GM23338 (cell line): ENCODE results near the gene GRIA1. TPM values are rescaled to one million over a fixed set of nuclear protein-coding genes. Genes with fewer than 3 reads are reported as not detected.

ENCODE experiments used
- ATAC-seq: fragments of 200-7000 bp; cut with Tn5 transposase; 3 replicates; pipeline ENCODE4 v1.9.1; 2020
- DNase-seq: peaks from one replicate; pipeline ENCODE4 v3.0.0-alpha.2; 2015; ENCODE audit warnings: low spot score
- H2AFZ ChIP-seq: fragments of 200-600 bp; sonication (generic); 2 replicates; pipeline ENCODE4 v1.8.0; 2016; ENCODE audit warnings: antibody characterized with exemption, mild to moderate bottlenecking, moderate library complexity
- H3F3A ChIP-seq: fragments of 200-600 bp; sonication (generic); replicated peaks from 2 replicates; pipeline ENCODE4 v1.8.0; 2017; ENCODE audit warnings: antibody characterized with exemption, mixed run types, low read depth
- H3K27ac ChIP-seq: fragments of 200-600 bp; sonication (generic); 2 replicates; pipeline ENCODE4 v1.6.1; 2016; ENCODE audit warnings: low read depth
- H3K27me3 ChIP-seq: fragments of 200-600 bp; sonication (generic); 2 replicates; pipeline ENCODE4 v1.8.0; 2016; ENCODE audit warnings: mild to moderate bottlenecking, mixed run types, moderate library complexity; ENCODE audit not compliant: insufficient read depth
- H3K36me3 ChIP-seq: fragments of 200-600 bp; sonication (generic); 2 replicates; pipeline ENCODE4 v1.8.0; 2016; ENCODE audit warnings: mild to moderate bottlenecking; ENCODE audit not compliant: insufficient read depth
- H3K4me1 ChIP-seq: fragments of 200-600 bp; sonication (generic); 2 replicates; pipeline ENCODE4 v1.8.0; 2016; ENCODE audit warnings: mild to moderate bottlenecking, moderate library complexity; ENCODE audit not compliant: insufficient read depth
- H3K4me2 ChIP-seq: fragments of 200-600 bp; sonication (generic); 2 replicates; pipeline ENCODE4 v1.7.1; 2017; ENCODE audit warnings: mixed run types
- H3K4me3 ChIP-seq: fragments of 200-600 bp; sonication (generic); 2 replicates; pipeline ENCODE4 v1.6.1; 2016; ENCODE audit warnings: mixed run types
- H3K79me2 ChIP-seq: fragments of 200-600 bp; sonication (generic); replicated peaks from 2 replicates; pipeline ENCODE4 v1.8.0; 2017; ENCODE audit warnings: mild to moderate bottlenecking; ENCODE audit not compliant: insufficient read depth
- H3K9me2 ChIP-seq: fragments of 200-600 bp; sonication (generic); 2 replicates; pipeline ENCODE4 v1.8.0; 2017; ENCODE audit not compliant: insufficient read depth
- H4K20me1 ChIP-seq: fragments of 200-600 bp; sonication (generic); replicated peaks from 2 replicates; pipeline ENCODE4 v1.8.0; 2017; ENCODE audit warnings: mild to moderate bottlenecking; ENCODE audit not compliant: insufficient read depth
- H3K27ac Mint-ChIP-seq: 2 replicates; pipeline ENCODE4 v1.8.0; 2020; ENCODE audit warnings: inconsistent platforms, mild to moderate bottlenecking, moderate library complexity, mixed read lengths
- H3K27me3 Mint-ChIP-seq: 3 replicates; pipeline ENCODE4 v1.8.0; 2022; ENCODE audit warnings: low read depth, mild to moderate bottlenecking, moderate library complexity, mixed read lengths, inconsistent platforms; ENCODE audit not compliant: insufficient read depth, poor library complexity
- H3K36me3 Mint-ChIP-seq: 3 replicates; pipeline ENCODE4 v1.8.0; 2021; ENCODE audit warnings: low read depth, mild to moderate bottlenecking, inconsistent platforms, moderate library complexity, mixed read lengths
- H3K4me1 Mint-ChIP-seq: 3 replicates; pipeline ENCODE4 v1.8.0; 2020; ENCODE audit warnings: mild to moderate bottlenecking, inconsistent platforms, mixed read lengths
- H3K4me3 Mint-ChIP-seq: 3 replicates; pipeline ENCODE4 v1.8.0; 2021; ENCODE audit warnings: moderate library complexity, mild to moderate bottlenecking, inconsistent platforms, mixed read lengths
- H3K9me3 Mint-ChIP-seq: 3 replicates; pipeline ENCODE4 v1.8.0; 2020; ENCODE audit warnings: moderate library complexity, mild to moderate bottlenecking, inconsistent platforms, mixed read lengths
- CREB1 ChIP-seq: fragments of 250-450 bp; sonication (Bioruptor Pico); IDR thresholded peaks from 2 replicates; pipeline ENCODE4 v1.5.0; 2020; ENCODE audit warnings: low read depth, mild to moderate bottlenecking, moderate library complexity
- CTCF ChIP-seq, 2 experiments: fragments of 200-600 bp in 1 of 2; sonication (generic) in 1 of 2; conservative IDR thresholded peaks; 2 replicates each; pipeline versions ENCODE4 v1.5.1 to v1.6.1; 2016 to 2017; ENCODE audit warnings: antibody characterized with exemption in 2 of 2, low read depth in 2 of 2, mild to moderate bottlenecking in 2 of 2, moderate library complexity in 1 of 2
- ETS1 ChIP-seq: IDR thresholded peaks from 2 replicates; pipeline ENCODE4 v1.6.1; 2016; ENCODE audit warnings: antibody characterized with exemption
- EZH2 ChIP-seq: fragments of 200-600 bp; sonication (generic); IDR thresholded peaks from one replicate; pipeline ENCODE4 v1.8.0; 2017; ENCODE audit warnings: antibody characterized with exemption, mild to moderate bottlenecking, low read depth; ENCODE audit not compliant: unreplicated experiment
- EZH2phosphoT487 ChIP-seq: fragments of 200-600 bp; sonication (generic); IDR thresholded peaks from one replicate; pipeline ENCODE4 v1.8.1; 2018; ENCODE audit warnings: antibody characterized with exemption; ENCODE audit not compliant: unreplicated experiment
- JUNB ChIP-seq: IDR thresholded peaks from one replicate; pipeline ENCODE4 v1.6.1; 2016; ENCODE audit warnings: antibody characterized with exemption; ENCODE audit not compliant: unreplicated experiment
- NANOG ChIP-seq: IDR thresholded peaks from 2 replicates; pipeline ENCODE4 v1.6.1; 2016; ENCODE audit warnings: antibody characterized with exemption, borderline replicate concordance
- POLR2AphosphoS5 ChIP-seq: IDR thresholded peaks from 2 replicates; pipeline ENCODE4 v1.6.1; 2016; ENCODE audit warnings: antibody characterized with exemption, low read depth
- REST ChIP-seq: IDR thresholded peaks from one replicate; pipeline ENCODE4 v1.6.1; 2018; ENCODE audit warnings: antibody characterized with exemption; ENCODE audit not compliant: unreplicated experiment
- STAT1 ChIP-seq: IDR thresholded peaks from one replicate; pipeline ENCODE4 v1.6.1; 2016; ENCODE audit warnings: antibody characterized with exemption; ENCODE audit not compliant: unreplicated experiment
- ZNF114 ChIP-seq: fragments of 250-450 bp; sonication (Bioruptor Pico); IDR thresholded peaks from 2 replicates; pipeline ENCODE4 v1.5.0; 2020; ENCODE audit warnings: mild to moderate bottlenecking, moderate library complexity
- ZNF331 ChIP-seq: fragments of 250-450 bp; sonication (Bioruptor Pico); IDR thresholded peaks from 2 replicates; pipeline ENCODE4 v1.5.0; 2020; ENCODE audit warnings: low read depth, mild to moderate bottlenecking, moderate library complexity
- ZNF462 ChIP-seq: fragments of 250-450 bp; sonication (Bioruptor Pico); IDR thresholded peaks from 2 replicates; pipeline ENCODE4 v1.5.0; 2020; ENCODE audit warnings: mild to moderate bottlenecking, moderate library complexity
- polyA plus RNA-seq: library from polyadenylated mRNA; unstranded; fragments of >200 nt; fragmentation: Nextera tagmentation; extraction: Ambion mirVana; gene quantifications from 2 replicates; pipeline ENCODE4 v1.2.1, GENCODE V29; 2016
- total RNA-seq: library from RNA; depleted of rRNA; stranded (reverse); fragments of >200 nt; shearing (Covaris generic); gene quantifications from 2 replicates; pipeline ENCODE4 v1.2.3, GENCODE V29; 2014

Gene GRIA1
- total and polyA plus RNA-seq, 2 experiments from 2014 or later, result 1.0 to 1.7 TPM

GRCh38 chr5:153770066-153770465 is 279.6 kb downstream of the GRIA1 start:
- Histone ChIP-seq H3K27me3 (no peaks in the 10 kb centered on the region), H3K4me2 (no peak overlapping the region), H3K36me3 (no peaks in the 10 kb centered on the region), H3K27ac (no peak overlapping the region), H3F3A (no peaks in the 10 kb centered on the region), H3K4me3 (no peak overlapping the region), H4K20me1 (no peaks in the 10 kb centered on the region), H3K79me2 (no peaks in the 10 kb centered on the region), H2AFZ (no peak overlapping the region), H3K4me1 (peaks cover 4% of the 10 kb centered on the region), H3K9me2 (0 out of 2 replicates have a peak, but pooled peaks cover 2% of the 10 kb centered on the region)
- TF ChIP-seq NANOG, result no peak
- TF ChIP-seq EZH2, result no peak
- no peak for TF ChIP-seq STAT1
- TF ChIP-seq ZNF114, result no peak
- TF ChIP-seq CREB1 (CRISPR knock-in tag), result no peak
- no peak for TF ChIP-seq ZNF331 (CRISPR knock-in tag)
- no peak for TF ChIP-seq JUNB
- TF ChIP-seq CTCF (conservative IDR thresholded peaks at IDR 0.05; ENCODE audit: low read depth in 2 of 2), result no peak
- no peak for TF ChIP-seq POLR2AphosphoS5
- no peak for TF ChIP-seq REST
- no peak for TF ChIP-seq ETS1
- TF ChIP-seq ZNF462 (CRISPR knock-in tag), result no peak
- no peak for TF ChIP-seq EZH2phosphoT487
- Mint-ChIP-seq H3K4me3 (no peak overlapping the region), H3K9me3 (no peaks in the 10 kb centered on the region), H3K27me3 (peaks cover 4% of the 10 kb centered on the region), H3K27ac (no peak overlapping the region), H3K36me3 (no peaks in the 10 kb centered on the region), H3K4me1 (peaks cover 8% of the 10 kb centered on the region; the same call in 2 of the 3 replicates)
- no peak for DNase-seq
- no peak for ATAC-seq
